C4-2B (cell line): ENCODE results near the gene KLHDC8A.

ENCODE experiments used
- ZFX ChIP-seq: fragments of 450-650 bp; IDR thresholded peaks from 2 replicates; pipeline ENCODE4 v1.6.1; 2017
- TF ChIP-seq, protein P1 (sequence below): fragments of 450-650 bp; conservative IDR thresholded peaks from 2 replicates; pipeline ENCODE4 v1.5.1; 2017; ENCODE audit warnings: mild to moderate bottlenecking

DNA sequence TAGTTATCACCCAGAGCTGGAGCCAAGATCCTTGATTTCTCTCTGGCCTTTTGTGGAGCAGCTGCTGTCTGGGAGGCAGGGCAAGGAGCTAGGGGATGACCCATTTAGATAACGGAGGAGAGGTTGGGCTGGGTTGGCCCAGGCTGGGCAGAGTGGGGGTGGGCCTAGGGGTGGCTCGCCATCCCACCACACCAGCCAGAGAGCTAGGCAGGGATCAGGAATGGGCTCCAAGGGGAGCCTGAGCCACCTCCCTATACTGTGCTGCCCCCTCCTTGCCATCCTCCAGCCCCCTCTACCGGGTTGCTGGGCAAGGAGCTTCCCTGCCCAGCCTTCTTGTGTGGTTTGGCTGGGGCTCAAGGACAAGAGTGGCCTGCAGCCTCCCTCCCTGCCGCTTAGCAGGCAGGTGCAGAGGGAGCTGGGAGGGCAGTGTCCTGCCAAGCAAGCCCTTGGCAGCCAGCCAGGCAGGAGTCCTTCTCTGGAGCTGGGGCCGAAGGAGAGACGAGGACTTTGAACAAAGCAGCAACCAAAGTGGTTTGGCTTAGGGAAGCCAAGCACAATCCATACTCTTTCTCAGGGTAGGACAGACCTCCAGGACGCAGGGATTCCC lies 39.3 kb downstream of the KLHDC8A start:
- TF ChIP-seq, protein P1, sequence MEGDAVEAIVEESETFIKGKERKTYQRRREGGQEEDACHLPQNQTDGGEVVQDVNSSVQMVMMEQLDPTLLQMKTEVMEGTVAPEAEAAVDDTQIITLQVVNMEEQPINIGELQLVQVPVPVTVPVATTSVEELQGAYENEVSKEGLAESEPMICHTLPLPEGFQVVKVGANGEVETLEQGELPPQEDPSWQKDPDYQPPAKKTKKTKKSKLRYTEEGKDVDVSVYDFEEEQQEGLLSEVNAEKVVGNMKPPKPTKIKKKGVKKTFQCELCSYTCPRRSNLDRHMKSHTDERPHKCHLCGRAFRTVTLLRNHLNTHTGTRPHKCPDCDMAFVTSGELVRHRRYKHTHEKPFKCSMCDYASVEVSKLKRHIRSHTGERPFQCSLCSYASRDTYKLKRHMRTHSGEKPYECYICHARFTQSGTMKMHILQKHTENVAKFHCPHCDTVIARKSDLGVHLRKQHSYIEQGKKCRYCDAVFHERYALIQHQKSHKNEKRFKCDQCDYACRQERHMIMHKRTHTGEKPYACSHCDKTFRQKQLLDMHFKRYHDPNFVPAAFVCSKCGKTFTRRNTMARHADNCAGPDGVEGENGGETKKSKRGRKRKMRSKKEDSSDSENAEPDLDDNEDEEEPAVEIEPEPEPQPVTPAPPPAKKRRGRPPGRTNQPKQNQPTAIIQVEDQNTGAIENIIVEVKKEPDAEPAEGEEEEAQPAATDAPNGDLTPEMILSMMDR = 0 out of 2 replicates have a peak, but pooled peaks have one; percentile 15
- no peak for TF ChIP-seq ZFX
